ENCODE results near the gene GPRC5A.

GPRC5A gene

DNA sequence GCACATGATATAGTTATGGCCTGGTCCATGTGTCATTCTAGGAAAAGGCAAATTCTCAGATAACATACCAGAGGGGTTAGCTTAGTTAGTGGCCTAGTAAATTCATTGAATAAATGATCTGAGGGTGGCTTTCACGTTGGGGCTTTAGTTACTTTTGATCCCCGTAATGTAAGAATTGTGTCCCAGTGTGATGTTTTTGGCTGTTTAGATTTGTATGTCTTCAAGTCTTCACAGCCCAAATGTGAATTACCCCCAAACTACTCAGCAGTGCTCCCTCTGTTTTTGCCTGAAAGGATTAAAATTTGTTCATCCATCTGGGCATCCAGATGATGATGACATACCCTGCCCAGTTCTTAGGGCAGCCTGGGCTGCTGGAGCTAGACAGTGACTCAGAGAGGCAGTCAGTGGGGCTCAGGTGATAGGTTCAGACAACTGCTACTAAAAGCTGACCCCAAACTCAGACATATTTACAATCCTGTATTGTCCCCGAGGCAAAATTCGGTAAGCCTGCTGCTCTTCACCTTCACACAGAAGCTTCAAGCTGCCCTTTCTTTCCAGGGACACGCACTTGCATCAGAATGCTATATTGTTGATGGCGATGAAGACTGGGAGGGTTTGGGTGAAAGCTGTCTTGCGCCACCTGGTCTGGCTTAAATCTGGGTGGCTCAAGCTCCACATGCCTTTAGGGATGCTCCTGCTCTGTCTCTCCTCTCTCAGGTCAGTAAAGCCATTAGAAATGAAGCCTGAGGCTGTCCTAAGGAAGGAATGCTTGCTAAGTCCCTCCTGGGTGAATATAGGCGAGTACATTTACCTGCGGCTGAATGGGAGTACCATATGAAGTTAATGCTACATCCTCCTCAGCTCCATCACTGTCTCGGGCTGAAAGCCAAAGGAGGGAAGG is 50.3 kb downstream of the GPRC5A start:
- DNase-seq (ENCODE audit: low read depth) = no peak

GRCh38 chr12:12943586-12944260 is 52.4 kb downstream of the GPRC5A start:
- no peak for DNase-seq (ENCODE audit: low read depth)

DNA sequence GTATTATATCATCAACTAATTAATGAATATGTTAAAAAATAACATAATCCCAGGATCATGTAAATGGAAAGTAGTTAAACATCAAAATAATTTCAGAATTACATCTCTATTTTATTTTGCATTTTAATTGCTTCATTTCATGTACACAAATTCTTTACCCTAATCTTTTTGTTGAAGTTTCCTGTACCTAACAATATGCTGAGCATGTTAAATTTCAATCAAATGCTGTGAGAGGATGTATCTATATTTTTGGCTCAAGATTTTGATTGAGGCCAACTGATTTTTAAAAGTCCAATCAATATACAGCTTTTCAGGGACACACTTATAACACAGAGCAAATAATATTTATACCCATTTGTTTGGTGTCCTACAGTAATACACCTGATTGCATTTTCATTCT is 54.2 kb downstream of the GPRC5A start:
- no peak for DNase-seq (ENCODE audit: low read depth)

DNA sequence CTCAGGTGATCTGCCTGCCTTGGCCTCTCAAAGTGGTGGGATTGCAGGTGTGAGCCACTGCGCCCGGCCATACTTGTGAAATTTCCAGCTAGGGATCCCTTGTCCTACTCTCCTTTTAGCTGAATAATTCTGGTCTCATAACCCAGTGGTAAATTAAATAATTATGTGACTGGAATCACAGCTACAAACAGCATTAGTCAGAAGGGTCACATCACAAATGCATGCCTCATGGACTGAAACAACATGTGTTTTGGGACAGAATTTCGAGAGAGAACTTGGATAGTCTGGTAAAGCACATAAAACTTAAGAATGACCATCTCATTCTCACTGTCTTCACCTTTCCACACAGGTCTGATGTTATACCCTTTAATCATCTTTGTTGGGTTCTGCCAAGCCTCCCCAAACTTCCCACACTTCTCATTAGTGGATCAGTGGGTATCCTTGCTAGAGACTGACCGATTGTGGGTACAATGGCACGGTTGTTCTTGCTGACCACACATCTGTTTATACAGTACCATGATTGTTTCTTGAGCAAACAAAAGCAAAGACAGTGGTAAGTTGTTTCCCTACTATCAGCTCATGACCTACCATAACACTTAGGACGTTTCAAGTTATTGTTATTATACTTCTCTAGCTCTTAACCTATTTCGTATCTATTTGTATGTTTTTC is 55.5 kb downstream of the GPRC5A start:
- no peak for DNase-seq (ENCODE audit: low read depth)

DNA sequence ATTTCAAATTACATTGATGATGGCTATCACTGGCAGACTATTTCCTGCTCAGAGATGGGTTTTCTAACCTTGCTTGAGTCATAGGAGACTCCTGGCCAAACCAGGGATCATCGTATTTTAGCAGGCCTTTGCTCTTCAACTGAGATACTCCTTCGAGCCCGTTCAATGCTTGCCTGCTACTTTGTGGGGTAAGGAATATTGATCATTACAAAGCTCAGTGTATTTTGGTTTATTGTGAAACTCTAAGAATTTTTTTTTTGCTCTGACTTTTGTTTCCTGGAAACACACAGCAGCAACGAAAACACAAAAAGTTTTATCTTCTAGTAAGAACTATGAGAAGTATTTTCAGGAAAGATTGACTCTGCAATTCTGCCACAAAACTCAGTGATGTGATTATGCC is 56.5 kb downstream of the GPRC5A start:
- DNase-seq (ENCODE audit: low read depth) = no peak

DNA sequence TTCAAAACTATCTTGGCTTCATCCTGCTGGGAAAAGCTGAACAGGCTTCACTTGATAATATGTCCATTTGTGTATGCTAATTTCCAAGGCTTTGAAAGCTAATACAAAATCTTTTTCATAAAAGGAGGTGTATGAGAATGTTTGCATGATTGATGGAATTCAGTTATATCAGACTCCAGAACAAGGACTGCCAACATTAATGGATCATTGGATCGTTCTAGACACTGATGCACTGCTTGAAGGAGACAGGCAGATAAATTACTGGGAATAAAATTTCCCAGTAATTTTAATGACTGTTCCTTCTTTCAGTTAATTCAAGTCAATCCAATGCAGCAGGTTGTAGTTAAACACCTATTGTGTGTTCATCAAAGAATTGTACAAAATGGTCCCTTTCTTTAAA is 60.1 kb downstream of the GPRC5A start:
- no peak for DNase-seq (ENCODE audit: low read depth)

- DNase-seq (ENCODE audit: low read depth) = no peak
These were observed 60.7 kb downstream of the GPRC5A start, which contains the start of gene GPRC5D for GRCh38 chr12:12952036-12952435. GPRC5D (minus strand) TSS chr12:12952170; CDS start chr12:12950384, 1,786 bp downstream.

- no peak for DNase-seq (ENCODE audit: low read depth)
These were observed 63.0 kb downstream of the GPRC5A start for GRCh38 chr12:12954356-12954755.

GRCh38 chr12:12954878-12955625 is 63.7 kb downstream of the GPRC5A start:
- no peak for DNase-seq (ENCODE audit: low read depth)

DNA sequence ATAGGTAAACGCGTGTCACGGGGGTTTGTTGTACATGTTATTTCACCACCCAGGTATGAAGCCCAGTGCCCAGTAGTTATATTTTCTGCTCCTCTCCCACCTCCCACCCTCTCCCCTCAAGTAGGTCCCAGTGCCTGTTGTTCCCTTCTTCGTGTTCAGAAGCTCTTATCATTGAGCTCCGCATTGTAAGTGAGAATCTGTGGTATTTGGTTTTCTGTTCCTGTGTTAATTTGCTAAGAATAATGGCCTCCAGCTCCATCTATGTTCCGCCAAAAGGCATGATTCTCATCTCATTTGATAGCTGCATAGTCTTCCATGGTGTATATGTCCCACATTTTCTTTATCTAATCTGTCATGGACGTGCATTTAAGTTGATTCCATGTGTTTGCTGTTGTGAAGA is 67.5 kb downstream of the GPRC5A start:
- no peak for DNase-seq (ENCODE audit: low read depth)

- DNase-seq (ENCODE audit: low read depth) = no peak
These were observed 69.4 kb downstream of the GPRC5A start for GRCh38 chr12:12960639-12961209.

DNA sequence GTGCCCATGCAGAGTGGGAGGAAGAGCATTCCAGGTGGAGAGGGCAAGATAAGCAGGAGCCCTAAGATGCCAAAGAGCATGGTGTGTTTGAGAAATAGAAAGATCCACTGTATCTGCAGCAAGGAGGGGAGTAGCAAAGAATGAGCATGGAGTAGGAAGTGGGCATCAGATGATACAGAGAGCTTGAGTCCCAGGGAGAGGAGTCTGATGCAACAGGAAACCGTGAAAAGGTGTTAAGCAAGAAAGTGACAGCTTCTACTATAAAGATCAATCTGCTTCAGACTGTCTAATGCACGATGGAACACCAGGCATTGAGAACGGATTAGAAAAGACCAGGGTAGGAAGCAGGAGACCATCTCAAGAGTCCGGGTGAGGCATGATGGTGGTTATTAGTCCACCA is 72.9 kb downstream of the GPRC5A start:
- DNase-seq (ENCODE audit: low read depth) = no peak

DNA sequence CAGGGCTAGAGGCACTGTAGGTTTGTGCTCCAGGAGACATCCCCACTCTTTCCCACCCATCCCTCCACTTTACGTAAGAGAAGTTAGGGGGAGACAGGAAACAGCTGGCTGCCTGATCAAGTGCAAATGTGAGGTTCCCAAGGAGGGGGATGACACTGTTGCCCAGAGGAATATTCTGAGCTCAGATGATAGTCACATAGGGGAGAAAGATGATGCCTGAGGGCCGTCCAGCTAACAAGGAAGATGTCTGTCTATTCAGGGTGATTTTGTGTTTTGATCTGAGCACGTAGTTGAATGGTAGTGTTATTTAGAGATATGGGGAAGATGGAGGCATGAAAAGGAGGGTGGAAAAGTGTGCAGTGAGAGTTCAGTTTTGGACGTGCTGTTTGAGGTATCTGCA is 74.5 kb downstream of the GPRC5A start:
- no peak for DNase-seq (ENCODE audit: low read depth)

All from stimulated activated CD8-positive, alpha-beta memory T cell treated with anti-CD3 and anti-CD28 coated beads, Interleukin-7, amount 100 ng/mL, for 24 hours (primary cell).